GM18519 (cell line): ENCODE data around the gene GTF3C1.

Experiments used
- ATAC-seq: cut with Tn5 transposase; IDR thresholded peaks from one replicate; pipeline ENCODE4 v1.9.1; 2021; ENCODE audit warnings: mild to moderate bottlenecking, moderate library complexity; ENCODE audit not compliant: unreplicated experiment, low FRiP score

GTF3C1 gene

GRCh38 chr16:27564224-27564623 is 14.5 kb upstream of the GTF3C1 start:
- ATAC-seq, result no peak

DNA sequence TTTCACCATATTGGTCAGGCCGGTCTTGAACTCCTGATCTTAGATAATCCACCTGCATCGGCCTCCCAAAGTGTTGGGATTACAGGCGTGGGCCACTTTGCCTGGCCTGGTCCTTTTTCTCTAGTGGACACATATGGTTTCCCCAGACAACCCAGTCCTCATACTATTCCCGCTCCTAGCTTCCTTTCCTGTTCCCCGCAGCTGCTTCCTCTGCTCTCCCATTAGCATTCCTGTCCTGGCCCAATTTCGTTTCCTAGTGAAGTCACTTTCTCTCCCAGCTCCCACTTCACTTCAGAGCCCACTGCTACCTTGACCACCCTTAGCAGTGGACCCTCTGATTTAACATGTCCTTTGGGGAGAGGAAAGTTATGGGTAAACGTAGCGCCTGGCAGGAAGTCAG is 11.5 kb upstream of the GTF3C1 start:
- no peak for ATAC-seq

- no peak for ATAC-seq
These were observed 9.2 kb upstream of the GTF3C1 start for GRCh38 chr16:27558932-27559331.

- no peak for ATAC-seq
These were observed 8.7 kb upstream of the GTF3C1 start for GRCh38 chr16:27558434-27558833.

GRCh38 chr16:27556471-27556870 is 6.8 kb upstream of the GTF3C1 start:
- no peak for ATAC-seq

DNA sequence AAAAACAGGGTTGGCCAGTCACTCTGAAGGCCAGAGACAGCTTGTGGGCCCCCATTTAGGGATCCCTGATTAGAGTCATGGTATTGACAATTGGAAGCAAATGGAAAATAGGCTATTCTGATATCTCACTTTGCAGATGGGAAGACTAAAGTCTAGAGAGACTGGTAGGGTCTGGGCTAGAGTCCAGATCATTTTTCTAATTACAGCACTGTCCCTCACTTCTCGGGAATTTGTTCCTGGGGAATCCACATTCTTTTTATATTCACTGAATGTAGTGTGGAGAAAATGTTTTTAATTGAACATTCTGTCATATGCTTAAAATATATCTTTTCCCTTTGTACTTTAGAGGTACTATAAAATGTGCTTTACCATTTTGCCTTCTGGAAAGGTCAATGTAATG is 1.3 kb upstream of the GTF3C1 start:
- no peak for ATAC-seq

DNA sequence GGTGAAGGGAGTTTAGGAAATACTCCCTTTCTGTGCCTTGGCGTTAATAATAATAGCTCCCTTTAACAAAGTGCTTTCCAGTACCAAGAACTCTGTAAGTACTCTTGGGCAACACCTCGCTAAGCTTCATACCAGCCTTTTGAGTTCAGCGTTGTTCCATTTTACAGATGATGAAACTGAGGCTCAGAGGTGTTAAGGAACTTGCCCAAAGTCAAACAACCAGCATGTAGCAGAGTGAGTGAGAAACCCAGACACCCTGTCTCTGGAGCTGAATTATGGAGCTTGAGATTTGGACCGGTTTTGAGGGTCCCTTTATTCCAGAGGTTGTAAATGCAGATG is 838 bp upstream of the GTF3C1 start:
- no peak for ATAC-seq

DNA sequence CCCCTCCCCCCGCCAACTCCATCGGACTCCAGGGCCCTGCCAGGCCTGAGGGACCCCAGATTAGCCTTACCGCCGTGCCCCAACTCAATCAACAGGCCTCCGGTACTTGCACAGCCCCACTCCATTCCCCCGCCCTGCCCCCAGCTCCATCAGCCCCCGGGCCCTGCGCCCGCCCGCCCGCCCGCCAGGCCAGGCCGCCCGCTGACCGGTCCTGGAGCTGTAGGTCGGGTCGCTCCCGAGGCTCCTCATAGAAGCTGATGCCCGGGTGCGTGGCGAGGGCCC is 308 bp downstream of the GTF3C1 start:
- ATAC-seq, result no peak

- ATAC-seq, result no peak
These were observed 1.9 kb downstream of the GTF3C1 start for GRCh38 chr16:27547851-27548250.

GRCh38 chr16:27547134-27547533 is 2.6 kb downstream of the GTF3C1 start:
- ATAC-seq, result no peak

DNA sequence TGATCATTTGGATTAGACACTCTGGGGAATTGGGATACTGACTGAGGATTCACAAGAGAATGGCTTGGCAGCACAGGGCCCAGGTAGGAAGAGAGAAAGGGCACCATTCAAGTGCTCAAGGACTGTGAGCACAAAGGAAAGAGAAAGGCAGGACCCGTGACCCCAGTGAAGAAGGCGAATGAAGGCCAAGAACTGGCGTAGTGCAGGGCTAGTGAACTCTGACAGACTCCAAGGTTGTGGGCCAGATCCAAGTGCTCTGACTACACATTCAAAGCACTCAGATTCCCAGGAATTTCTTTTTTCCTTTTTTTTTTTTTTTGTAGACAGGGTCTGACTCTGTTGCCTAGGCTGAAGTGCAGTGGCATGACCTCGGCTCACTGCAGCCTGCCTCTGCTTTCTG is 5.0 kb downstream of the GTF3C1 start:
- no peak for ATAC-seq

- ATAC-seq, result no peak
These were observed 5.9 kb downstream of the GTF3C1 start for GRCh38 chr16:27543801-27544200.

DNA sequence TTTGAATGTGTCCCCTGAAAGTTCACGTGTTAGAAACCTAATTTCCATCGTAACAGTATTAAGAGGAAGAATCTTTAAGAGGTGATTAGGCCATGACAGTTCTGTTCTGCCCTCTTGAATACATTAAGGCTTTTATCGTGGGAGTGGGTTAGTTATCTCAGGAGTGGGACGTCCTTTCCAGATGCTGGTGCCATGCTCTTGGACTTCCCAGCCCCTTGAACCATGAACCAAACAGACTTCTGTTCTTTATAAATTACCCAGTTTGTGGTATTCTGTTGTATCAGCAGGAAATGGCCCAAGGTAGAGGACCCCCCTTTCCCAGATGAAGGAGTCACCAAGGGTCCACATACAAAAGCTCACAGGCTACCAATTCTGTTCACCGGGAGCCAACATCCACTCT is 10.1 kb downstream of the GTF3C1 start:
- no peak for ATAC-seq

- no peak for ATAC-seq
These were observed 10.6 kb downstream of the GTF3C1 start for GRCh38 chr16:27539120-27539519.

GRCh38 chr16:27538528-27538927 is 11.2 kb downstream of the GTF3C1 start:
- ATAC-seq, result no peak

DNA sequence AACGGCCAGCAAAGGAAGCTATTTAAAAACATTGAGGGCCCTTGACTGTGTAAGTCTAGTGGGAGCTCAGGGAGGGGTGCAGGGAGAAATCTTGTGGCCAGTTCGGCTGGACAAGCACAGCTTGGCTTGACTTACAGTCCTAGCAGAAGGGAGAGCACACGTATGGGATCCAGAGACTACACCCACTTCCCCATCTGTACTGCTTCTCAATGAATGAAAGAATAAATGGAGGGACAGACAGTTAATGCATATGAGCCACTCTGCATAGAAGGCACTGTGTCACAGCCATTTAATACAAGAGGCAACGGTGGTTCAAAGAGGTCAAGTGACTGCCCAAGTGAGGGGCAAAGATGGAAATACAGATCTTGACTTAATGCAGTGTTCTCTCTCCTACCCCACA is 15.5 kb downstream of the GTF3C1 start:
- no peak for ATAC-seq

DNA sequence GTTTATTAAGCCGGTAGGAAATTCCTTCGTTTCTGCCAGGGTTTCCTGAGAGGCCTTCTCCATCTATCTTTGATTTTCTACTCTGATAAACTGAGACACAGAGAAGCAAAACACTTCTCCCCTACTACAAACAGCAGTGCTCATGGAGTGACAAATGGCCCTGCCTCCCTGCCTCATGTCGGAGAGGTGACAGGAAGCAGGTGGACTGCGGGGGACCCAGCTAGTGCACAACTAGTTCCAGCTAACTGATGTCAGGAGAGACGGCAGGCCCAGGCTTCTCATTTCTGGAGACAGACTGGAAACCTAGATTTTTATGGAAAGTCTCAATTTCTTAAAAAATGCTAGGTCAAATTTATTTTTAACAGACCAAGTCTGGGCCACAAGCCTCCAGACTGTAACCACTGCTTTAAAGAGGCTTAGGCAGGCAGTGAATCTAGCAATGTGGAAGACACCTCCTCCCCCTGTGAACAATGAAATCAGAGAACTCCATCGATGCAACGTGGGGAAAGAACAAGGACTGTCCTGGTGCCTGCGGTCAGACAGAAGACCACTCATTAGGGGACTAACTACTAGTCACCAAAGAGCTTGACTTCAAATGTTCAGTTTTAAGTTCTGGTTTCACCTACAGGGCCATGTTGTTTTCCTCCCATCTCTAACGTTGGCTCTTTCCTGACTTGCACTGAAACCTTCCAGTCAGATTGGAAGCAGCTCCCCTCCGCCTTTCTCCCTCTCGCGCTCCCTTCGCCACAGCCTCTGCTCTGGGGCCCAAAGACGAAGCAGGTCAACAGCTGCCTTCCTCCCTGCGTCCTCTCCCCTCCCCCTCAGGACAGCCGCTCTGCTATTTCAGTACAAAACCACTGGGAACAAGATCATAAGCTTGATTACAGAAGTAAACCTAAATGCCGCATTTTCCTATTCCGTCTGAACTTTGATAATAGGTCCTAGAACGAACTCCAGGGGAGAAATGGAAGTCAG is 17.6 kb downstream of the GTF3C1 start:
- ATAC-seq, result no peak

- ATAC-seq, result no peak
These were observed 18.5 kb downstream of the GTF3C1 start for GRCh38 chr16:27531186-27531585.

- ATAC-seq, result no peak
These were observed 19.8 kb downstream of the GTF3C1 start for GRCh38 chr16:27529962-27530361.

- no peak for ATAC-seq
These were observed 21.4 kb downstream of the GTF3C1 start for GRCh38 chr16:27528294-27528693.

DNA sequence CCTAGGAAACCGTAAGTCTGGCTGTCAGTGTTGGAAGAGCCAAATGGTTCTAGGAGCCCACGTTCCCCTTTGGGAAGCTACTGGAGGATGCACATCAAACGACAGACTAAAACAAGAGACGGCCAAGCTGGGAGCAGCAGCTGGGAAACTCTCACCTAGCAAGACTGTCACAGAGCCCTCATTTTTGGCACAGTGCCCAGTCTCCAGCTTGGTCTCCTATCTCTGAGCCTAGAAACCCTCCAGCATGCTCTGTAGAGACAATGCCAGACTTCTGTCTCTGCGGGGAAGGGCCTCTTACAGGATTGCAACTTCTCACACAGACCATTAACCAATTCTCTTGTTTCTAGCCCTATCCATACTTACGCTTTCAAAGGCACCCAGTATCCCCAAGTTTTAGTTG is 23.5 kb downstream of the GTF3C1 start:
- no peak for ATAC-seq

DNA sequence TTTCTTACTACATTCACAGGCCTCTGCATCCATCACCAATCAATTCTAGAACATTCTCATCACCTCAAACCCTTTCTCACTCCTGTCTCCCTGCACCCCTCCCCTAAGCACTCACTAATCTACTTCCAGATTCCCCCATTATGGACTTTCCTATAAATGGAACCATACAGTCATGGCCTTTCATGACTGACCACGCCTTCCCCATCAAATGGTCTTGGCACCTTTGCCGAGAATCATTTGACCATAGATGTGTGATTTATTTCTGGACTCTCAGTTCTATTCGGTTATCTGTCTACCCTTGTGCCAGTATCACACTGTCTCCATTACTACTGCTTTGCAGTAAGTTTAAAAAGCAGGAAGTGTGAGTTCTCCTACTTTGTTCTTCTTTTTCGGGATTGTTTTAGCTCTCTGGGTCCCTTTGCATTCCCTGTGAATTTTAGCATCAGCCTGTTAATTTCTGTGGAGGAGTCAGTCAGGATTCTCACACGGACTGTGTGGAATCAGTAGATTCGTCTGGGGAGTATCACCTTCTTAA is 27.5 kb downstream of the GTF3C1 start:
- ATAC-seq, result no peak
